ENCODE data around the gene SRRD.
A peak's percentile ranks its signal among the peaks of the same experiment; 100 is the strongest.
"Not testable (repeated sequence)": the region's sequence is repeated elsewhere in the genome, so short reads cannot be mapped to it uniquely, and the experiment has no call there.

SRRD gene

GRCh38 chr22:26483439-26484359 is at the start of gene SRRD, which contains the start of gene HPS4:
SRRD (plus strand) TSS chr22:26483877; CDS start chr22:26483891, 14 bp downstream.
HPS4 (minus strand) TSS chr22:26483783; CDS start chr22:26481762, 2,021 bp downstream.
- DNase-seq = peak; percentile 73

GRCh38 chr22:26435327-26436093 is 48.2 kb upstream of the SRRD start:
- DNase-seq = no peak

GRCh38 chr22:26436903-26437515 is 46.7 kb upstream of the SRRD start:
- peak; percentile 4 for DNase-seq

- no peak for DNase-seq
These were observed 45.8 kb upstream of the SRRD start for GRCh38 chr22:26437694-26438392.

- DNase-seq = not testable (repeated sequence)
These were observed 44.9 kb upstream of the SRRD start for GRCh38 chr22:26438776-26439175.

- no peak for DNase-seq
These were observed 44.1 kb upstream of the SRRD start for GRCh38 chr22:26439559-26439958.

- DNase-seq = no peak
These were observed 41.5 kb upstream of the SRRD start for GRCh38 chr22:26442086-26442756.

GRCh38 chr22:26443901-26444690 is 39.6 kb upstream of the SRRD start:
- no peak for DNase-seq

- peak; percentile 59 for DNase-seq
These were observed 38.9 kb upstream of the SRRD start for GRCh38 chr22:26444777-26445176.

GRCh38 chr22:26445577-26446275 is 38.0 kb upstream of the SRRD start:
- peak; percentile 40 for DNase-seq

- DNase-seq = no peak
These were observed 36.7 kb upstream of the SRRD start for GRCh38 chr22:26446808-26447515.

- no peak for DNase-seq
These were observed 35.9 kb upstream of the SRRD start for GRCh38 chr22:26447584-26448329.

- DNase-seq = no peak
These were observed 35.3 kb upstream of the SRRD start for GRCh38 chr22:26448334-26448733.

- DNase-seq = no peak
These were observed 34.7 kb upstream of the SRRD start for GRCh38 chr22:26448941-26449340.

- DNase-seq = no peak
These were observed 33.1 kb upstream of the SRRD start for GRCh38 chr22:26450453-26451185.

GRCh38 chr22:26452236-26453016 is 31.3 kb upstream of the SRRD start:
- DNase-seq = no peak

- no peak for DNase-seq
These were observed 30.5 kb upstream of the SRRD start for GRCh38 chr22:26453216-26453615.
